CMK (cell line): ENCODE measurements around the gene JARID2.

Experiments
- DNase-seq: peaks from one replicate; pipeline ENCODE4 v3.0.0-alpha.2; 2010; ENCODE audit warnings: low read depth

The JARID2 gene

DNA sequence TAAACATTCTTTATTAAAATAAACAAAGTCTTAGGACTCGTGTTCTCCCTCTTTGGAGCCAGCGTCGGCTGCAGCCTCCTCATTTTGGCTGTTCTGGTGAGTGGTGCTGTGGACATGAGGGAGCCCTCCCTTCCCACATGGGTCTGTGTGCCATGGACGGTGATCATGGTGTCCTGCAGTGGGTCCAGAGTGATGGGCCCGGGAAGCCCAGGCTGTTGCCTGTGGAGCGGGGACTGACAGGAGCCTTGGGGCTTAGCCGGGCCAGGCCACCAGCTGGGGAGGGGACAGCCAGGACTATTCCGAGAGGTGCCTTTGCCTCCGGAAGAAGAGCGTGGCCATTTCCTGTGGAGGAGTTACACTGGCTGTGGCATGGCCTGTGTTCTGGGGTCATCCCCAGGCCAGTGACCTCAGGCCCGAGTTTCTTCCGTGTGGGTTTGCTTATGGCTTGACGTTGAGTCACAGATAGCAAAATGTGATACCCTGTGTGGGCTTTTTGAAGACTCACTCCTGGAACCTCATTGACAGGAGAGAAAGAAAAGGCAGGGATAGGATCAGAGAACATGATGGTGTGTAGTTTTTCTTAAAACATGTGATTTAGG, 263.6 kb downstream of the JARID2 start:
- no peak for DNase-seq

- no peak for DNase-seq
Measured at GRCh38 chr6:15510121-15510520, 264.3 kb downstream of the JARID2 start.

DNA sequence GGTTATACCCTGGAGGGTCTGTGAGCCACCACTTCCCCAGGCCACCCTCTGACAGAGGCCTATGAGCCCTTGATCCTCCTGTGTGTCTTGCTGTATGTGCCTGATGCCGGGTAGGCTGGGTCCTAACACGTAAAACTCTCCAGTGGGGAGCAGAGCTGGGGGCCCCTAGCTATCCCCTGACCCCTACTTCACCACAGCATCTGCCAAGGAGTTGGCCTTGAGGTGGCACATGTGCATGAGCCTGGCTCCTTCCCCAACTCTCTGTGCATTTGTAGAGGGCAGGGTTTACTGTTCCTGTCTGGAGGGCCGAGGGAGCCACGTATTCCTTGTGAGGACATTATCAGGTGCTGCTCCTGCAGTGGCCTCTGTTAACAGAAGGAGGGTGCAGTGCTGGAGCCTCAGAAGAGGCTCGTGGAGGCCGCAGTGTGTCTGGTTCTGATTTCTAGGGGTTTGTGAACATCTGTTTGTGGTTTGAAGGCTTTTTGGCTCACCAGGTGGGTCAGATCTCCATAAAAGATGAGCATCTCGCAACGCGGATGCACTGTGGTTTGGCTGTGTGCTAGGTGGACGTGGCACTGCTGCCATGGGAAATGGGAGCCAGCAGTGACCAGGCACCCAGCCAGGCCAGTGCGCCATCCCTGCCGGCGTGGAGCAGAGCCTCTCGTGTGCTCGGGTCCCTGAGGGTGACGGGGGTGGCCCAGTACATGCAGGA, 264.8 kb downstream of the JARID2 start:
- DNase-seq = no peak

DNA sequence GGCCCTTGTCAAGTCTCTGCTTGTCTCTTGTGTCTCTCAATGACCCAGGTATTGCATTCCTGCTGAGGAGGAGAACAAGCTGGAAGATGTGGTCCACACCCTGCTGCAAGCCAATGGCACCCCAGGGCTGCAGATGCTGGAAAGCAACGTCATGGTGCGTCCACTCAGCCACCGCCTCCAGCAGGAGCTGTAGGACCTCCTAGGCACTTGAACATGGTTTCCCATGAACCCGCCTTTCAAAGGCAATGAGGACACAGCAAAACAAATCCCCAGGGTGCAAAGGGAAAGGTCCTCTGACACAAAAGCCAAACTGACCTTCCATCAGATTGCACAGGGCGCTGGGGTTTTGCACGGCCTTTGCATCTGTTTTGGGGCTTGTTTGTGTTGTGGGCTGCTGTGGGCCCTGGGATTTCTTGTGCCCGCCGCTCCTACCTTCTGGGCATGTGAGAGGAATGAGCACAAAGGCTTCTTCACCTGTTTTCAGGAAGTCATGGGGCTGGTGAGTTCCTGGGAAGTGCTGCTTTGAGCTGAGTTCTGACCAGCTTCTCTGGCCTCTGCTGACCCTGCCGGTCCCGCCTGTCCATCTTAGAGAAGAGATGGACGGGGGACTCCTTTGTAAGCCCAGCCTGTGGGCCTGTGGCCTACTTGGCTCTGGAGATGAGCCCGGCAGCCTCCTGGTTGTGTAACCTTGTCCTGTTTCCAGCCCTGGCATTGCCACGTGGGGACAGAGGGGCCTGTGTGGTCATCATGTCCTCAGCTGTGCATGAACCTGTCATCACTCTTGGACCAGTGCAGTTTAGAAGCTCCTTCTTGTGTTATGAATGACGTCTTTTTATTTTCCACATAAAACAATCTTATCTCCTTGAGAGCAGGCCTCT, 265.6 kb downstream of the JARID2 start:
- DNase-seq = no peak

- DNase-seq = no peak
Measured at GRCh38 chr6:15512126-15512525, 266.3 kb downstream of the JARID2 start.

DNA sequence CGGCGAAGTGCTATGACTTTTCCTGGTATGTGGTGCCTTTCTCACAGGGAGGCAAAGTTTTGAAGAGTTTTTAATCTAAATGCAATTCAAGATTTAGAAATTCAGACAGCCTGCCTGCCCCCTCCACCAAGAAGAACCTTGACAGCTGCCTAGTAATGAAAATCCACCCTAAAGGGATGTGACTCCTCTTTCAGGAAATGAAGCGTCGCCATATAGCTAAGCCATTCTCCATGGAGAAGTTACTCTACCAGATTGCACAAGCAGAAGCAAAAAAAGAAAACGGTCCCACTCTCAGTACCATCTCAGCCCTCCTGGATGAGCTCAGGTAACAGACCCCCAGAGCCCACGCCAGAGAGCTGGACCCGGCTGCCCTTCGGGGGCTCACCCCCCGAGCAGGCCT, 266.9 kb downstream of the JARID2 start:
- DNase-seq = no peak

- DNase-seq = no peak
Measured at GRCh38 chr6:15513131-15513771, 267.4 kb downstream of the JARID2 start.

DNA sequence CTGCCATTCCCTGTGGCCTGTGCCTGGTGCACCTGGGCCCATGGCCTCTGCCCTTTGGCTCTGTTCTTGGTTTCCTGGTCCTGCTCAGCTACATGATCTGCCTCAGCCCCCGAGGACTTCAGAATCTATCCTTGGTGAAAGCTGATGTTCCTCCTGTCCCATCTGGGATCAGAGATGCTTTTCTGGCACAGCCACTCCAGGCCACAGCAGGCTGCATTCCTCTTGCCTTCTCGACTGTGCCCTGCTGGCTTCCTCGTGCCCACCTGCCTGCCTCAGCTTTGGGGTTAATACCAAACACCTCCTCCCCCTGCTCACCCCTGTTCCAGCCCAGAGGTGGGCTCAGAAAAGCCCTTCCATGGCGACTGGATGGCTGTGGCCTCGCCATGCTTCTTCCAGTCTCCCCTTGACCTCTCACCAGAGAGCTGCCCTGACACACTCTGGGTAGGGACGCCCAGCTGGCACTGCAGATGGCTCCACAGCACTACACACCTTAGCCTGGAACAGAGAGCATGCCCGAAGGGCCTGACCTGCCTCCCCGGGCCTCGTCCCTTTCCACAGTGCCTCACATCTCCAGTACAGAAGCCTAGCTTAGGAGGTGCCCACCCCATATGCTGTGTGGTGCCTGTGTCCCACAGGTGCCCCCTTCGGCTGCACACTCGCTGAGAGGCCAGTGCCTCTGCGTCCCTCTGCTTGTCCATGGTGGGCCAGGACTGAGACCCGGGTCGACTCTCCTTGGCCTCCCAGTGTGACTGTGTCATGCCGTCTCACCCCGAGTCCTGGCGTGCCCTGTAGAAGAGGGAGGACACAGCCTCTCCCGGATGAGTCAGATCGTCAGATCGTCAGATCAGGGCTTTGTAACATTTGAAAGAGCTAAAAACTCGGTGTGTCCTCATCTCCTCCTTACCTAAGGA, 268.2 kb downstream of the JARID2 start:
- DNase-seq = no peak

GRCh38 chr6:15515226-15515625, 269.4 kb downstream of the JARID2 start:
- no peak for DNase-seq

- DNase-seq = no peak
Measured at GRCh38 chr6:15515660-15516375, 269.9 kb downstream of the JARID2 start.

- no peak for DNase-seq
Measured at GRCh38 chr6:15516378-15516777, 270.5 kb downstream of the JARID2 start.

DNA sequence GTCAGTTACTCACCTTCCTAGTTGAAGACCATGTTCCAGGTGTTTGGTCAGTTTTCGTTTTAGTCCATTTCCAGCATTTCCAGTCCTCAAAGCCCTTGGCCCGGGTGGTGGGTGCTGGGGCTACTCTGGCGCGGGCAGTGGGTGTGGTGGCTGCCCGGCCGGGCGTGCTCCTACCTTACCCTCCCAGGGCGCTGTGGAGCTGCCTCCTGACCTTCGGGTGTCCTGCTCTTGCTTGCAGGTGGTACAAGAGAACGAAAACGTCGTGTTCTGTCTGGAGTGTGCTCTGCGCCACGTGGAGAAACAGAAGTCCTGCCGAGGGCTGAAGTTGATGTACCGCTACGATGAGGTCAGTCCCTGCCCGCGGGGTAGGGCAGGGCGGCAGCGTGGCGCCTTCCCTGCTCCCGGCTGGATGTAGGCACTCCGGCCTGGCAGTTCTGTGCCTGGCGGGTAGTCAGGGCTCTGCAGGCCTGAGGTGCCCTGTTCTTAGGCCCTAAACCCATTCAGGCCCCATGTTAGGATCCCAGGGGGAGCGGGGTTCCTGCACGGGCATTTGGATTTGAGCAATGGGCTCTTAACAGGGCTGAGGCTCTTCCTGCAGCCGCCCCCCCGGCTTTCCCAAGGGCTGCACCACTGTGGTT, 271.2 kb downstream of the JARID2 start:
- no peak for DNase-seq

- no peak for DNase-seq
Measured at GRCh38 chr6:15517600-15517999, 271.7 kb downstream of the JARID2 start.

- DNase-seq = no peak
Measured at GRCh38 chr6:15518057-15518456, 272.2 kb downstream of the JARID2 start.

- DNase-seq = no peak
Measured at GRCh38 chr6:15518878-15519277, 273.0 kb downstream of the JARID2 start.

- no peak for DNase-seq
Measured at GRCh38 chr6:15519681-15520080, 273.8 kb downstream of the JARID2 start.

GRCh38 chr6:15520626-15521203, 274.8 kb downstream of the JARID2 start:
- DNase-seq = no peak

- DNase-seq = no peak
Measured at GRCh38 chr6:15521582-15521981, 275.7 kb downstream of the JARID2 start.

DNA sequence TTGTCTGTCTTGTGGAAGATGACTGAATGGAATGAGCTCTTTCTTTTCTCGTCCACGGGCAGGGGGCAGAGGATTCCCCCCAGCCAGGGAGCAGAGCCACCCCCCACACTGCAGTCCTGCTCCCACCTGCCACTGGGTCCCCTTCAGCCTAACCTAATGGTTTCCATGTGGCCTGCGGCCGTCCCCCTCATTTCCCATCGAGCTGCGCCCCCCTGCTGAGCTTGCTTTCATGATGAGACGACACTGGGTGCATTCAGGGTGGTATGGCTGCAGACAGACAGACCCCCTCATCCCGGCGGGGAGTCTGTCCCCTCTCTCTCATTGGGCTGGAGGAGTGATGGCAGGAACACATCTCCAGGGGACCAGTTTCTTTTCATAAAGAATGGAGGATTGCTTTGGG, 276.2 kb downstream of the JARID2 start:
- no peak for DNase-seq

DNA sequence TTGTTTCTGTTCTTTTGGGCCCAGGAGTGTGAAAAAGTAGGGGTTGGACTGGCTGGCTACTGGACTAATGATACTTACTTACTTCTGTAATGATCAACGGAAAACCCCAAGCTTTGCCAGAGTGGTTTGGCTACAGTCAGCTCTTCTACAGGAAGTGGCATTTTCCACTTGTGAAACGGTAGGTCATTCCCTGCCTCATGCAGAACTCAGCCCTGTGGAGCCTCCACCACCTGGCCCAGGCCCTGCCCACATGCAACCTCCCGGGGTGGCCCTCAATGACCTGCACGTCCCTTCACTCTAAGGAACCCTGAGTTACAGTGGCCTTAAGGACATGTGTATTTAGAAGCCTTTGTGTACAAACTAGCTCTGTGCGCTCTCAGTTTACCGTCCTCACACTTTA, 276.6 kb downstream of the JARID2 start:
- DNase-seq = no peak
